Measurements from ENCODE around the gene RFXANK.

DNA sequence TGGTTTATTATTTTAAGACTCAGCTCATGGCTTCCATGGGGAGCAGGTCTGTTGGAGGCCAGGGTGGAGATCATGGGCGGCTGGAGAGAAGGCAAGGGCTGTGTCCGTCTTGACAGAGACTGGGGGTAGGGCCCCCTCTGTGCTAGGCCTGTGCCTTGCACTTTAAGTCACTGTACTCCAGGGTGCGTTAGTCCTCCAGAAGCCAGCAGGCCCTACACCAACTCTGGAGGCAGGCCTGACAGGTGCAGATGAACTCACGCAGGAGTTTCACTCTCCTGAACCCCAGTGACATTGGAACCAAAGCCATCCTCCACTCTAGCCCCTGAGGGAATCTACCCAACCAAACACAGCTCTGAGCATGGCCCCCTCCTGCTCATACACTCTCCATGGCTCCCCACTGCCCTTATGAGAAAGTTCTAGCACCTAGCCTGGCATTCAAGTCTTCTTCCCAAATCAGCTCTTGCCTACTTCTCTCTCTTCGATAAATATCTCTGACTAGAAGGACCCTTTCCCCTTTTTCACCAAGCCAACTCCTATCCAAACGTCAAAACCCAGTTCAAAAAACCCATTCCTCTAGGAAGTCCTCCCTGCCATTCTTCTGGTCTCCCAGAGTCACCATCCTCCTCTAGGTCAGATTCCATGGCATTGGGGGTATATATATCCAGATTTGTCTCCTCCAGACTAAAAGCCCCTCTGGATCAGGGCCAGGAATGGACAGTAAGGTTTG lies 37.1 kb upstream of the RFXANK start:
- TF ChIP-seq CTCF (IDR thresholded peaks at IDR 0.05; ENCODE audit: poor library complexity) = no peak
- no peak for TF ChIP-seq EZH2phosphoT487 (IDR thresholded peaks at IDR 0.05; ENCODE audit: low read depth, severe bottlenecking, unreplicated experiment)
- no peak for TF ChIP-seq EZH2 (IDR thresholded peaks at IDR 0.05; ENCODE audit: borderline replicate concordance)
